CD4-positive, alpha-beta T cell treated with Interleukin-1 beta for 1 hour (primary cell): ENCODE measurements around the gene GRM7.

Source experiments
- DNase-seq, 2 donors: peaks; one replicate each; pipeline ENCODE4 v3.0.0-alpha.2; 2020 to 2022

GRM7 gene

GRCh38 chr3:7607083-7607482 lies 746.2 kb downstream of the GRM7 start:
- no peak for DNase-seq

- peak in 1 of 2 donors; percentile 2 for DNase-seq
Observed at GRCh38 chr3:7607676-7608075, 746.8 kb downstream of the GRM7 start.

- no peak for DNase-seq
Observed at GRCh38 chr3:7610634-7611033, 749.7 kb downstream of the GRM7 start.

- DNase-seq, result no peak
Observed at GRCh38 chr3:7615043-7615442, 754.1 kb downstream of the GRM7 start.

GRCh38 chr3:7618606-7619005 lies 757.7 kb downstream of the GRM7 start:
- no peak for DNase-seq

- DNase-seq, result no peak
Observed at GRCh38 chr3:7620401-7620800, 759.5 kb downstream of the GRM7 start.

GRCh38 chr3:7621046-7621630 lies 760.2 kb downstream of the GRM7 start:
- DNase-seq, result no peak

GRCh38 chr3:7621651-7622050 lies 760.7 kb downstream of the GRM7 start:
- no peak for DNase-seq

GRCh38 chr3:7625021-7625420 lies 764.1 kb downstream of the GRM7 start:
- no peak for DNase-seq

GRCh38 chr3:7630351-7630911 lies 769.5 kb downstream of the GRM7 start:
- DNase-seq, result no peak

- no peak for DNase-seq
Observed at GRCh38 chr3:7630925-7631324, 770.0 kb downstream of the GRM7 start.

GRCh38 chr3:7632305-7632704 lies 771.4 kb downstream of the GRM7 start:
- DNase-seq, result no peak

- no peak for DNase-seq
Observed at GRCh38 chr3:7637694-7638093, 776.8 kb downstream of the GRM7 start.

- no peak for DNase-seq
Observed at GRCh38 chr3:7638103-7638502, 777.2 kb downstream of the GRM7 start.

GRCh38 chr3:7640787-7641186 lies 779.9 kb downstream of the GRM7 start:
- DNase-seq, result no peak

- DNase-seq, result no peak
Observed at GRCh38 chr3:7646851-7647250, 785.9 kb downstream of the GRM7 start.

GRCh38 chr3:7650466-7650865 lies 789.6 kb downstream of the GRM7 start:
- DNase-seq, result no peak

- no peak for DNase-seq
Observed at GRCh38 chr3:7651274-7651673, 790.4 kb downstream of the GRM7 start.

GRCh38 chr3:7657214-7658112 lies 796.5 kb downstream of the GRM7 start:
- DNase-seq, result no peak

GRCh38 chr3:7658294-7658693 lies 797.4 kb downstream of the GRM7 start:
- DNase-seq, result no peak

GRCh38 chr3:7659079-7659478 lies 798.2 kb downstream of the GRM7 start:
- no peak for DNase-seq

GRCh38 chr3:7663771-7664170 lies 802.9 kb downstream of the GRM7 start:
- DNase-seq, result no peak

GRCh38 chr3:7667774-7668173 lies 806.9 kb downstream of the GRM7 start:
- DNase-seq, result no peak

GRCh38 chr3:7669641-7670040 lies 808.7 kb downstream of the GRM7 start:
- no peak for DNase-seq
